ENCODE data around the gene SLC6A5.
"Not testable (repeated sequence)": the region's sequence is repeated elsewhere in the genome, so short reads cannot be mapped to it uniquely, and the experiment has no call there.

Gene SLC6A5

GRCh38 chr11:20563866-20564265 is 35.5 kb upstream of the SLC6A5 start:
- no peak for TF ChIP-seq CTCF (IDR thresholded peaks at IDR 0.05)
- no peak overlapping the region for H3K4me3 ChIP-seq
- DNase-seq (ENCODE audit: low spot score) = no peak
- no peak overlapping the region for H3K27ac ChIP-seq

GRCh38 chr11:20564846-20565635 is 34.4 kb upstream of the SLC6A5 start:
- no peak for TF ChIP-seq CTCF (IDR thresholded peaks at IDR 0.05)
- no peak overlapping the region for H3K4me3 ChIP-seq
- H3K27ac ChIP-seq = no peak overlapping the region
- DNase-seq (ENCODE audit: low spot score) = no peak

DNA sequence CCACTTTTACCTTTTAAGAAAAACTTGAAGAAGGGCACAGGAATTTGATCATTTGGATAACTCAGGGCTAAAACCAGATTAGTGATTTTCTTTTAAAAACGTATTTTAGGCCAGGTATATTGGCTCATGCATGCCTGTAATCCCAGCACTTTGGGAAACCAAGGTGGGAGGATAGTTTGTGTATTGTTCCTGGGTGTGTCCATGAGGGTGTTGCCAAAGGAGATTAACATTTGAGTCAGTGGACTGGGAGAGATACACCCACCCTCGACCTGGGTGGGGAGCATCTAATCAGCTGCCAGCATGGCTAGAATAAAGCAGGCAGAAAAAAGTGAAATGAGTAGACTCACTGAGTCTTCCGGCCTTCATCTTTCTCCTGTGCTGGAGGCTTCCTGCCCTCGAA is 33.3 kb upstream of the SLC6A5 start:
- not testable (repeated sequence) for H3K27ac ChIP-seq, H3K4me3 ChIP-seq

DNA sequence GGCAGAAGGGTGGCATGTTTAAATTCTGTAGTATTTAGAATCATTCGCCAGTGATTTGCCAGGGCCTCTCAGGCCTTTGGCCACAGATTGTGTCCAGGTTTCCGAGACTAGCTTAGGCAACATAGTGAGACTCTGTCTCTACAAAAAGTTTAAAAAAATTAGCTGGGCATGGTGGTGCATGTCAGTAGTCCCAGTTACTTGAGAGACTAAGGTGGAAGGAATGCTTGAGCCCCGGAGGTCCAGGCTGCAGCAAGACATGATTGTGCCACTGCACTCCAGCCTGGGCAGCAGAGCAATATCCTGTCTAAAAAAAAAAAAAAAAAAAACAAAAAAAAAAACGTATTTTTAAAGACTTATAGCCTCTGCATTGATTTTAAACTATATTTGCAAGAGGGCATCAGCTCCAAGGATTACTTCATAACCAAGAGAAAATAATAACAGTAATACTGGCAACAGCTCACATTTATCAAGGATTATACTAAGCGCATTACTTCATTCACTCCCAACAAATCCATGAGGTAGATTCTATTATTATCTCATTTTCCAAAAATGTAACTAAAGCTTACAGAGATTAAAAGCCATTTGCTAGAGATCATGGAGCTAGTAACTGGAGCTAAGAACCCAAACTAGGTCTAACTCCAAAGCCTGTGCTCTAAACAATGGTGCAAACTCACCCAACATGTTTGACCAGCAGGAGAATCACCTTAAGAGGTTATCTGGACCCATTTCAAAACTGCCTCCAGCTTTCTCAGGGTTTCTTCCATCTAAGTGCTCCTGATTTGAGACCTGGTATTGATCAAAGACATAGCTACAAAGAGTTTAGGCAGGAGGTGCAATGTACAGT is 32.6 kb upstream of the SLC6A5 start:
- H3K27ac ChIP-seq = no peak overlapping the region
- no peak for DNase-seq (ENCODE audit: low spot score)
- no peak for TF ChIP-seq CTCF (IDR thresholded peaks at IDR 0.05)
- H3K4me3 ChIP-seq = no peak overlapping the region

More for the DNA sequence above, 33.3 kb upstream of the SLC6A5 start:
- not testable (repeated sequence) for DNase-seq (ENCODE audit: low spot score)

GRCh38 chr11:20579725-20580124 is 19.7 kb upstream of the SLC6A5 start:
- H3K27ac ChIP-seq; H3K4me3 ChIP-seq; DNase-seq (ENCODE audit: low spot score): not testable (repeated sequence)

DNA sequence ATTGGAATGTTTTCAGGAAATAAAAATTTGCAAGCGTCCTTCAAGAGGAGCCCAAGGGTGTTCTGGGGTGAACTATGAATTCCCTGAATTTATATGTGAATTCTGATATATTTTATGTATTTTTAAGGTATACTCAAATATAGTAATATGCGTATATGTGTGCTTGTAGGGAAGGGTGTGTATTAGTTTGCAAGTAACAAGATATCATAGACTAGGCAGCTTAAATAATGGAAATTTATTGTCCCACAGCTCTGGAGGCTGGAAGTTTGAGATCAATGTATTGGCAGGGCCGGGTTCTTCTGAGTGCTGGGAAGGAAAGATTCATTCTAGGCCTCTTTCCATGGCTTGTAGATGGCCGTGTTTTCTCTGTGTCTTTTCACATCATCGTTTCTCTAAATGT is 16.2 kb upstream of the SLC6A5 start:
- Histone ChIP-seq H3K27ac (no peak overlapping the region), H3K4me3 (no peak overlapping the region)
- DNase-seq (ENCODE audit: low spot score) = no peak
- no peak for TF ChIP-seq CTCF (IDR thresholded peaks at IDR 0.05)

DNA sequence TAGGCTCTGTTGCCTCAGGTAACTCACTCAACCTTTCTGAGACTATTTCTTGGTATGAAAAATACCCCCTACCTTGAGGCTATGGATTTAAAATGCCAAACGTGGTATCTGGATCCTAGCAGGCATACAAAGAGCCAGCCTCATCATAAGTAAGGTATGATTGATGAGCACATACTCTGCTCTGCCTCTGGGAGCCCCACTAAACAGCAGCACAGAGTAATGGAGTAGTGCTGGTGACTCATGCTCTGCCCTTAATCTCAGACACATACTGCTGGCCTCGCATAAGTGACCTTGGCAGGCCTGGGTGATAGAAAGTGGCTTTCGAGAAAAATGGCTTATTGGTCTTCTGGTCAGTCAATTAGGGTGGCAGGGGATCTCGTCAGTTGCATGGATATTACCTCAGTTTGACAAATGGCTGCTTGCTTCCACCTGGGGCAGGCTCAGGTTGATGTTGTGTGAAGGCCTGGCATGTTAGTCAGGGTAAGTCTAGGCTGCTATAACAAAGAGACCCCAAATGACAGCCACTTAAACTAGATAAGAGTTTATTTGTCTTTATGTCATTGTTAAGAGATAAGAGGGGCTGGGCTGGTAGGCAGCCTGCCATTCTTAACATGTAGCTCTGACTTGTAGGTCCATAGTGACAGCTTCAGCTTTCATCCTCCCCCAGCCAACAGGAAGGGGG is 15.2 kb upstream of the SLC6A5 start:
- Histone ChIP-seq H3K4me3 (no peak overlapping the region), H3K27ac (no peak overlapping the region)
- TF ChIP-seq CTCF (IDR thresholded peaks at IDR 0.05) = no peak
- no peak for DNase-seq (ENCODE audit: low spot score)

All from coronary artery (tissue), 2 donors.